ENCODE measurements around the gene NEU2.
"Not testable (repeated sequence)": the region's sequence is repeated elsewhere in the genome, so short reads cannot be mapped to it uniquely, and the experiment has no call there.

The NEU2 gene

GRCh38 chr2:233035426-233036161 is 3.1 kb downstream of the NEU2 start:
- no peak for DNase-seq (ENCODE audit: low spot score)

GRCh38 chr2:233036162-233036838 is 3.8 kb downstream of the NEU2 start:
- DNase-seq (ENCODE audit: low spot score): no peak

GRCh38 chr2:233037078-233037477 is 4.6 kb downstream of the NEU2 start:
- no peak for DNase-seq (ENCODE audit: low spot score)

DNA sequence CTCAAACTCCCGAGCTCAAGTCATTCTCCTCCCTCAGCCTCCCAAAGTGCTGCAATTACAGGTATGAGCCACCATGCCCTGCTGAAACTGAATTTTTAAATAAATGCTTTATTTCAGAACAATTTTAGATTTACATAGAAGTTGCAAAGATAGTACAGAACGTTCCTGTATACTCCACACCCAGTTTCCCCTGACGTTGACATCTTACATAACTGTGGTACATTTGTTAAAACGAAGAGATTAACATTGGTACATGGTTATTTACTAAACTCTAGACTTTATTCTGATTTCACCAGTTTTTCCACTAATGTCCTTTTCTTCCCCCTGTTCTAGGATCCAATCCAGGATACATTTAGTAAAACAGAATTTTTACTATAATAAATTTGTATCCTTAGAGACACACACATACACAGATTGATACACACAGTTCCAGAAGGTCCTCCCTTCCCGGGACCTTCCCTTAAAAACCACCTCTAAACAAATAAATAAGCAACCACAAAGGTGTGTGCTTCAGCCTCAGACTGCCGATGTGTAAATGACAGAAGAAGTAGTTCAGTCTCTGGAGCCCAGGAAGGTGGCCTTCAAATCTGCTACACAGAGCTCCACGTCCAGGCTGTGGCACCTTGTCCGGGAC is 6.9 kb downstream of the NEU2 start:
- no peak for DNase-seq (ENCODE audit: low spot score)

GRCh38 chr2:233039846-233040530 is 7.5 kb downstream of the NEU2 start:
- no peak for DNase-seq (ENCODE audit: low spot score)

- DNase-seq (ENCODE audit: low spot score): no peak
These were observed 8.1 kb downstream of the NEU2 start for GRCh38 chr2:233040571-233040970.

DNA sequence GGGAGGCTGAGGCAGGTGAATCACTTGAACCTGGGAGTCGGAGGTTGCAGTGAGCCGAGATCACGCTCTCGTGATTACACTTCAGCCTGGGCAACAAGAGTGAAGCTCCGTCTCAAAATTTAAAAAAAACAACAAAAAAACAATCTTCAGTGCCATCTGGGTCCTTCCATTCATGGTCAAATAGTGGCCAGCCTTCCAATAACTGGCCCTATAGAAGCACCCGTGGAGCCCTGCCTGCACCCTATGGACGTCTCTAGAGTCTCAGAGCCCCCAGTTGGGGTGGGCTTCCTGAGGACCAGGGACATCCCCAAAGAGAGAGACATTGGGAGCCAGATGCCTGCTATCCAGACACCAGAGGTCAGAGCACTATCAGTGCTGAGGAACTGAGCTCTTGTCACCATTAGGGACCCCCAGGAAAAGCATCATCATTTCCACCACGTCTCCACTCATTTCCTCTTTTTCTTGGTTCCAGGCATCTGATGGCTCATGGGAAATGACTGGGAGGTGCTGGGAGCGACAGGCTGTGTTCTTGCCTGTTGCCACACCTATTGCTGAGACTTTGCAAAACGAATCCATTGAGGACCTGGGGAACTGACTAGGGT is 9.4 kb downstream of the NEU2 start:
- DNase-seq (ENCODE audit: low spot score): no peak

DNA sequence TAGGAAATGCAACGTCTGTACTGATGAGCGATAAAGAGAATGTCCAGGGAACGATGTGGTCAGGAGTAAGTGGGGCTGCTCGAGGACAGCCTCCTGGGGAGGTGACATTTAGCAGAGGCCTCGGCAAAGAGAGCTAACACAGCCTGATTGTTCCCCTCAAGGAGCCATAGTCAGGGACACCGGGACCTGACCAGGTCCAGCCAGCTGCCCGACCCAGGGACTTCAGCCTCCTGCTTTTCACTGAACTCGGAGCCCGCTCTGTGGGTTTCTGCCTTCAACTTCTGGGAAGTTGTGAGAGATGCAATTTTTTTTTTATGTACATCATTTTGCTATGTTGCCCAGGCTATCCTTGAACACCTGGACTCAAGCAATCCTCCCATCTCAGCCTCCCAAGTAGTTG is 10.1 kb downstream of the NEU2 start:
- DNase-seq (ENCODE audit: low spot score): no peak

DNA sequence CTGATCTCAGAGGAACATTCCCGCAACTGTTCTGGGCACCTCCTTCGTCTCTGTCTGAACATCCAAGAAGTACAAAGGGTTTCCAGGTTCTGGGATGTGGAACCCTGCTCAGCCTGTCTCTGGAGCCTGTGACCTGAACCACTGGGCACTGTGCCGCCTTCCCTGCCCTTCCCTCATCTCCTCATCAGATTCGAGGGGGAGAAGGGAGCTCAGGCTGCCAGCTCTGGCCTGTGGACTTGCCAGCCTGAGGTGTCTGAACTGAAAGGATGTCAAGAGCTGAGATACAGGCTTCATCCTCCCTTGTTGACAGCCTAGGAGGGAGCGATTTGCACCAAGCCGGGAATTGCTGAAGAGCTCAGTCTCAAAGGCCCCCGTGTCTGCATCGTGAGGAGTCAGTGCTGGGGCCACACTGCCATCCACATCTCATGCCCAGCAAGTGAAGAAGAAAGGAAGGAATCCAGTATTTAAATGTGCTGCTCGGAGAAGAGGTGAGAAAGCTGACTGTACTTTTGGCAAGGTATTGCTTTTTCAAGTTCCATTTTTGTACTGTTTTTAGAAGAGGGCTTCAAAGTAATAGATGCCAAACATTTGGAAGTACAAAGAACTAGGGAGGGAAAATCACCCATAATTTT is 12.6 kb downstream of the NEU2 start:
- no peak for DNase-seq (ENCODE audit: low spot score)

DNA sequence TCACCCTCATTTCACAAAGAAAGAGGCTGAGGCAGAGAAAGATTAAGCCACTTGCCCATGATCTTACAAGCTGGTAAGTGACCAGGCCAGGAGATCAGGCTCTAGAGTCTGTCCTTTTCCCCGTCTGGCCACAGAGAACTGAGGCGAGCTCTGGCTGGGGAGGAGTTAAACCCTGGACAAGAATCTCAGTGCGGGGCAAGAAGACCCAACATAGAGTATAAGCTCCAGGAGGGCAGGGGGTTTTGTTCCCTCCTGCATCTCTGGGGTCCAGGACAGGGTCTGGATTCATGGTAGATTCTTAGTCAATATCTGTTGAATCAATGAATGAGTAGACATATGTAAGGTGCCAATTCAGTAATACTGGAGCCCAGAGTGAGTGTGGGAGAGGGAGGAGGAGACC is 14.7 kb downstream of the NEU2 start:
- DNase-seq (ENCODE audit: low spot score): no peak

- DNase-seq (ENCODE audit: low spot score): no peak
These were observed 15.2 kb downstream of the NEU2 start for GRCh38 chr2:233047667-233048066.

DNA sequence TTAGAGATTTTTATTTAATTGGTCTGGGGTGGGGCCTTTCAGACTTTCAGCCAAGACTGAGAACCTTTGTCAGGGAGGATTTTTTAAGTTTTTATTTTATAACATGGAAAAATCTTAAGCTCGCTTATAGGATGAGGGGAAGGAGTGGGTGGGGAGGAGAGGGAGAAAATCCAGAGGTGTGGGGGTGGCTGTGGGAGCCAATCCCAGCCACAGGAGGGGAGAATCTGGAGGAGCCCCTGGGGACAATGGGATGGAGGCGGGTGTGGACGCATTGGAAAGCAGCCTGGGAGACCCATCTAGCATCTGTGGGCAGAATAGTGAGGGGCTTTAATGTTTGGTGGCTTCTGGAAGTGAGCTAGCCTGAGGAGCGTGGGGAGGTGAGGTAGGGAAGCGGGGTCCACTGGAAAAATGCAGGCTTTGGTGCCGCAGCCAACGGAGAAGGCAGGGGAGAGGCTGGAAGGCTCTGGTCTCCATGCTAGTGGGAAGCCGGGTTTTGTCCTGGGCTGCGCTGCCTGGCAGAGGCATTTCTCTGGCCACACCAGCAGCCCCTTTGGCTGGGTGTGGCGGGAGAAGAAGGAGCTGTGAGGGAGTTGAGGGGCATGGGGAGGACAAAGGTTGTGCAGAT is 16.2 kb downstream of the NEU2 start:
- DNase-seq (ENCODE audit: low spot score): no peak

GRCh38 chr2:233049194-233049761 is 16.8 kb downstream of the NEU2 start:
- DNase-seq (ENCODE audit: low spot score): no peak

- DNase-seq (ENCODE audit: low spot score): no peak
These were observed 19.0 kb downstream of the NEU2 start for GRCh38 chr2:233051241-233052149.

DNA sequence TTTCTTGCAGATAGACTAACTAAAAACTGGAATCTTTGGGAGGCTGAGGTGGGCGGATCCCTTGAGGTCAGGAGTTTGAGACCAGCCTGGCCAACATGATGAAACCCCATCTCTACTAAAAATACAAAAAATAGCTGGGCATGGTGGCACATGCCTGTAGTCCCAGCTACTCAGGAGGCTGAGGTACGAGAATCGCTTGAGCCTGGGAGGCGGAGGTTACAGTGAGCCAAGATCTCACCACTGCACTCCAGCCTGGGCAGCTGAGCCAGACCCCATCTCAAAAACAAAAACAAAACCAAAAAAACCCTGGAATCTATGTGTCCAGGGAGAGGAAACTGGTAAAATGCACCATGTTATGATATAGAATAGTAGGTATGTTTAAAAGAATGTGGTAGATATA is 20.0 kb downstream of the NEU2 start:
- not testable (repeated sequence) for DNase-seq (ENCODE audit: low spot score)

- no peak for DNase-seq (ENCODE audit: low spot score)
These were observed 21.7 kb downstream of the NEU2 start for GRCh38 chr2:233053928-233054784.

DNA sequence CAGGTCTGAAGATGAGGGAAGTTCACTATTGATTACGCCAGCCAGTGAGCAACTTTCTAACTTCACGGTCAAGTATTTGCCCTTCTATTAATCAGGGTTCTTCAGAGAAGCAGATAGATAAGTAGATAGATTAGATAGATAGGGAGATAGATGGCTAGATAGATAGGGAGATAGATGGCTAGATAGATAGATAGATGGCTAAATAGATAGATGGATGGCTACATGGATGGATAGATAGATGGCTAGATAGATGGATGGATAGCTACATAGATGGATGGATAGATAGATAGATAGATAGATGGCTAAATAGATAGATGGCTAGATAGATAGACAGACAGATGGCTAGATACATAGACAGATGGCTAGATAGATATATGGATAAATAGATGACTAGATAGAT is 22.9 kb downstream of the NEU2 start:
- no peak for DNase-seq (ENCODE audit: low spot score)

DNA sequence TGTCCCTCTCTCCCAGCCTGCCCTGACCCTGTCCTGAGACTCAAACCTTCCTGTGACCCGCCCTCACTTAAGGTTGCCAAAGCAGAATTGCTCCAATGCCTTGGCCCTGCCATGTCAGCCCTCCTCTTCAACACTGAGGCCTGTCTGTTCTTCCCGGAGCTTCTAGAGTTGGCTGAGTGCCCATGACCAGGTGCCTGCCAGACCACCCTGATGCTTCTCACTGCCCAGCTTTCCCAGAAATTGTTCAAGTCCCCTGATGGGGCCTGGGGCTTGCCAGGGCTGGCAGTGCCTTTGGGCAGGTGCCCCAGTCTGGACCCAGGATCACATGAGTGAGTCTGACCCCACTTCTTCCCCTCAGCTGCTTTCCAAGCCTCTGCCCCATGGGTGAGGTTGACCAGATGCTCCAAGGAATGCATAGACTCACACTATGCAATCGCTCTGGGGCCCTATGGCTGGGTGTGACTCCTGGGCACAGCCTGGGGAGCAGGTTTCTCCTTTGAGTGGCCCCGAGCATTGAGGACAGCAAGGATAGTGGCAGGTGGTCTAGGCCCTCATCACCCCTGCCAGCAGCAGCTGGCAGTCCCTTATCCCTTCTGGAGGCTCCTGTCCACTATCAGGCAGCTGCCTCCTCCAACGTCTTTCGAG is 24.6 kb downstream of the NEU2 start:
- no peak for DNase-seq (ENCODE audit: low spot score)
